Stimulated activated CD8-positive, alpha-beta memory T cell treated with anti-CD3 and anti-CD28 coated beads, Interleukin-15, amount 100 ng/mL, for 48 hours (primary cell): Measurements from ENCODE around the gene MAGEB4.
"Not testable (repeated sequence)": the region's sequence is repeated elsewhere in the genome, so short reads cannot be mapped to it uniquely, and the experiment has no call there.

ENCODE experiments used
- DNase-seq, 2 donors: peaks; one replicate each; pipeline ENCODE4 v3.0.0-alpha.2; 2020; ENCODE audit warnings: low read depth in 2 of 2

The MAGEB4 gene

GRCh38 chrX:30241724-30242415 is at the start of gene MAGEB4:
MAGEB4 (plus strand) TSS chrX:30242000; CDS start chrX:30242136, 136 bp downstream.
- DNase-seq, result no peak

- not testable (repeated sequence) for DNase-seq
Measured at GRCh38 chrX:30193910-30194309, 47.9 kb upstream of the MAGEB4 start.

- no peak for DNase-seq
Measured at GRCh38 chrX:30196322-30196721, 45.5 kb upstream of the MAGEB4 start.

GRCh38 chrX:30212172-30212571 is 29.6 kb upstream of the MAGEB4 start:
- no peak for DNase-seq

GRCh38 chrX:30215357-30215843 is 26.4 kb upstream of the MAGEB4 start, which contains the start of gene MAGEB2:
MAGEB2 (plus strand) TSS chrX:30215563; CDS start chrX:30218581, 3,018 bp downstream.
- no peak for DNase-seq

GRCh38 chrX:30217465-30217864 is 24.3 kb upstream of the MAGEB4 start:
- no peak for DNase-seq

GRCh38 chrX:30219372-30219771 is 22.4 kb upstream of the MAGEB4 start:
- no peak for DNase-seq

GRCh38 chrX:30220661-30221060 is 21.1 kb upstream of the MAGEB4 start:
- DNase-seq, result no peak

- DNase-seq, result no peak
Measured at GRCh38 chrX:30224536-30224935, 17.3 kb upstream of the MAGEB4 start.

GRCh38 chrX:30228526-30228925 is 13.3 kb upstream of the MAGEB4 start:
- no peak for DNase-seq

GRCh38 chrX:30230395-30230794 is 11.4 kb upstream of the MAGEB4 start, which contains the start of gene MAGEB3:
MAGEB3 (plus strand) TSS chrX:30230657; CDS start chrX:30235925, 5,268 bp downstream.
- no peak for DNase-seq

GRCh38 chrX:30246769-30247489 is 5.1 kb downstream of the MAGEB4 start, which contains the start of gene MAGEB1:
MAGEB1 (plus strand) TSS chrX:30247146; CDS start chrX:30250494, 3,348 bp downstream.
- no peak for DNase-seq

GRCh38 chrX:30248854-30249253 is 7.1 kb downstream of the MAGEB4 start:
- no peak for DNase-seq

GRCh38 chrX:30253257-30253656 is 11.5 kb downstream of the MAGEB4 start:
- no peak for DNase-seq

- no peak for DNase-seq
Measured at GRCh38 chrX:30259927-30260326, 18.1 kb downstream of the MAGEB4 start.

GRCh38 chrX:30261012-30261411 is 19.2 kb downstream of the MAGEB4 start:
- no peak for DNase-seq

- DNase-seq, result no peak
Measured at GRCh38 chrX:30262763-30263162, 21.0 kb downstream of the MAGEB4 start.

- DNase-seq, result no peak
Measured at GRCh38 chrX:30270639-30271038, 28.8 kb downstream of the MAGEB4 start.

- DNase-seq, result no peak
Measured at GRCh38 chrX:30275498-30275897, 33.7 kb downstream of the MAGEB4 start.

GRCh38 chrX:30278365-30278764 is 36.6 kb downstream of the MAGEB4 start:
- DNase-seq, result no peak

GRCh38 chrX:30280428-30280827 is 38.6 kb downstream of the MAGEB4 start:
- DNase-seq, result no peak

GRCh38 chrX:30282527-30282926 is 40.7 kb downstream of the MAGEB4 start:
- no peak for DNase-seq
